GM23338 (cell line): ENCODE results near the gene ZNF445. TPM values are rescaled to one million over a fixed set of nuclear protein-coding genes. Genes with fewer than 3 reads are reported as not detected.

Experiments used
- ATAC-seq: fragments of 200-7000 bp; cut with Tn5 transposase; 3 replicates; pipeline ENCODE4 v1.9.1; 2020
- DNase-seq: peaks from one replicate; pipeline ENCODE4 v3.0.0-alpha.2; 2015; ENCODE audit warnings: low spot score
- H2AFZ ChIP-seq: fragments of 200-600 bp; sonication (generic); 2 replicates; pipeline ENCODE4 v1.8.0; 2016; ENCODE audit warnings: antibody characterized with exemption, mild to moderate bottlenecking, moderate library complexity
- H3F3A ChIP-seq: fragments of 200-600 bp; sonication (generic); replicated peaks from 2 replicates; pipeline ENCODE4 v1.8.0; 2017; ENCODE audit warnings: antibody characterized with exemption, mixed run types, low read depth
- H3K27ac ChIP-seq: fragments of 200-600 bp; sonication (generic); 2 replicates; pipeline ENCODE4 v1.6.1; 2016; ENCODE audit warnings: low read depth
- H3K27me3 ChIP-seq: fragments of 200-600 bp; sonication (generic); 2 replicates; pipeline ENCODE4 v1.8.0; 2016; ENCODE audit warnings: mild to moderate bottlenecking, mixed run types, moderate library complexity; ENCODE audit not compliant: insufficient read depth
- H3K36me3 ChIP-seq: fragments of 200-600 bp; sonication (generic); 2 replicates; pipeline ENCODE4 v1.8.0; 2016; ENCODE audit warnings: mild to moderate bottlenecking; ENCODE audit not compliant: insufficient read depth
- H3K4me1 ChIP-seq: fragments of 200-600 bp; sonication (generic); 2 replicates; pipeline ENCODE4 v1.8.0; 2016; ENCODE audit warnings: mild to moderate bottlenecking, moderate library complexity; ENCODE audit not compliant: insufficient read depth
- H3K4me2 ChIP-seq: fragments of 200-600 bp; sonication (generic); 2 replicates; pipeline ENCODE4 v1.7.1; 2017; ENCODE audit warnings: mixed run types
- H3K4me3 ChIP-seq: fragments of 200-600 bp; sonication (generic); 2 replicates; pipeline ENCODE4 v1.6.1; 2016; ENCODE audit warnings: mixed run types
- H3K79me2 ChIP-seq: fragments of 200-600 bp; sonication (generic); replicated peaks from 2 replicates; pipeline ENCODE4 v1.8.0; 2017; ENCODE audit warnings: mild to moderate bottlenecking; ENCODE audit not compliant: insufficient read depth
- H3K9me2 ChIP-seq: fragments of 200-600 bp; sonication (generic); 2 replicates; pipeline ENCODE4 v1.8.0; 2017; ENCODE audit not compliant: insufficient read depth
- H4K20me1 ChIP-seq: fragments of 200-600 bp; sonication (generic); replicated peaks from 2 replicates; pipeline ENCODE4 v1.8.0; 2017; ENCODE audit warnings: mild to moderate bottlenecking; ENCODE audit not compliant: insufficient read depth
- H3K27ac Mint-ChIP-seq: 2 replicates; pipeline ENCODE4 v1.8.0; 2020; ENCODE audit warnings: inconsistent platforms, mild to moderate bottlenecking, moderate library complexity, mixed read lengths
- H3K27me3 Mint-ChIP-seq: 3 replicates; pipeline ENCODE4 v1.8.0; 2022; ENCODE audit warnings: low read depth, mild to moderate bottlenecking, moderate library complexity, mixed read lengths, inconsistent platforms; ENCODE audit not compliant: insufficient read depth, poor library complexity
- H3K36me3 Mint-ChIP-seq: 3 replicates; pipeline ENCODE4 v1.8.0; 2021; ENCODE audit warnings: low read depth, mild to moderate bottlenecking, inconsistent platforms, moderate library complexity, mixed read lengths
- H3K4me1 Mint-ChIP-seq: 3 replicates; pipeline ENCODE4 v1.8.0; 2020; ENCODE audit warnings: mild to moderate bottlenecking, inconsistent platforms, mixed read lengths
- H3K4me3 Mint-ChIP-seq: 3 replicates; pipeline ENCODE4 v1.8.0; 2021; ENCODE audit warnings: moderate library complexity, mild to moderate bottlenecking, inconsistent platforms, mixed read lengths
- H3K9me3 Mint-ChIP-seq: 3 replicates; pipeline ENCODE4 v1.8.0; 2020; ENCODE audit warnings: moderate library complexity, mild to moderate bottlenecking, inconsistent platforms, mixed read lengths
- CREB1 ChIP-seq: fragments of 250-450 bp; sonication (Bioruptor Pico); IDR thresholded peaks from 2 replicates; pipeline ENCODE4 v1.5.0; 2020; ENCODE audit warnings: low read depth, mild to moderate bottlenecking, moderate library complexity
- CTCF ChIP-seq, 2 experiments: fragments of 200-600 bp in 1 of 2; sonication (generic) in 1 of 2; conservative IDR thresholded peaks; 2 replicates each; pipeline versions ENCODE4 v1.5.1 to v1.6.1; 2016 to 2017; ENCODE audit warnings: antibody characterized with exemption in 2 of 2, low read depth in 2 of 2, mild to moderate bottlenecking in 2 of 2, moderate library complexity in 1 of 2
- EZH2 ChIP-seq: fragments of 200-600 bp; sonication (generic); IDR thresholded peaks from one replicate; pipeline ENCODE4 v1.8.0; 2017; ENCODE audit warnings: antibody characterized with exemption, mild to moderate bottlenecking, low read depth; ENCODE audit not compliant: unreplicated experiment
- POLR2AphosphoS5 ChIP-seq: IDR thresholded peaks from 2 replicates; pipeline ENCODE4 v1.6.1; 2016; ENCODE audit warnings: antibody characterized with exemption, low read depth
- REST ChIP-seq: IDR thresholded peaks from one replicate; pipeline ENCODE4 v1.6.1; 2018; ENCODE audit warnings: antibody characterized with exemption; ENCODE audit not compliant: unreplicated experiment
- STAT1 ChIP-seq: IDR thresholded peaks from one replicate; pipeline ENCODE4 v1.6.1; 2016; ENCODE audit warnings: antibody characterized with exemption; ENCODE audit not compliant: unreplicated experiment
- ZNF331 ChIP-seq: fragments of 250-450 bp; sonication (Bioruptor Pico); IDR thresholded peaks from 2 replicates; pipeline ENCODE4 v1.5.0; 2020; ENCODE audit warnings: low read depth, mild to moderate bottlenecking, moderate library complexity
- ZNF462 ChIP-seq: fragments of 250-450 bp; sonication (Bioruptor Pico); IDR thresholded peaks from 2 replicates; pipeline ENCODE4 v1.5.0; 2020; ENCODE audit warnings: mild to moderate bottlenecking, moderate library complexity
- polyA plus RNA-seq: library from polyadenylated mRNA; unstranded; fragments of >200 nt; fragmentation: Nextera tagmentation; extraction: Ambion mirVana; gene quantifications from 2 replicates; pipeline ENCODE4 v1.2.1, GENCODE V29; 2016
- total RNA-seq: library from RNA; depleted of rRNA; stranded (reverse); fragments of >200 nt; shearing (Covaris generic); gene quantifications from 2 replicates; pipeline ENCODE4 v1.2.3, GENCODE V29; 2014
- TF ChIP-seq, protein P1 (sequence below): IDR thresholded peaks from 2 replicates; pipeline ENCODE4 v1.6.1; 2016; ENCODE audit warnings: antibody characterized with exemption

ZNF445 gene
- total and polyA plus RNA-seq, 2 experiments from 2014 or later, result 2.7 to 16.6 TPM

DNA sequence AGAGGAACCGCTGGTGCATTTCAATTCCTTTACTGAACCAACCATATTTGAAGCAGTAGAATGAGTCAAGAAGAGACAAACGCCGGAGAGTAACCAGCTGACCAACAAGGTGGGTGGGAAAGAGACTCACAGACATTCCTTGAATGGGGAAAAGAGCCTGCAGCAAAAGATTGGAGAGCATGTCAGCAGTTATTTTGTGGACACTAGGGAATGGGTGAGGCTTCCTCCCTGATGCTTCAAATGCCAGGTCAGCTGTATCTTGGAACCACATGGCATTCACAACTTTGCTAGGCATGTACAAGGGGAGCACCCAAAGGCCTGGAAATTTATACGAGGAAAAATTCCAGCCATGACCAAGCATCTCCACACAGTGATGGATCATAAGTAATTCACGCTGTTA, 47.6 kb upstream of the ZNF445 start:
- no peaks in the 10 kb centered on the region for H3K36me3 Mint-ChIP-seq
- Histone ChIP-seq H3K27ac (no peak overlapping the region), H3K4me2 (no peak overlapping the region), H3K36me3 (no peaks in the 10 kb centered on the region), H3K4me1 (no peaks in the 10 kb centered on the region), H4K20me1 (no peaks in the 10 kb centered on the region), H3K27me3 (no peaks in the 10 kb centered on the region), H3F3A (no peaks in the 10 kb centered on the region), H3K79me2 (no peaks in the 10 kb centered on the region), H2AFZ (no peak overlapping the region), H3K4me3 (no peak overlapping the region), H3K9me2 (no peaks in the 10 kb centered on the region)
- no peak overlapping the region for H3K4me3 Mint-ChIP-seq
- peaks cover 8% of the 10 kb centered on the region for H3K4me1 Mint-ChIP-seq
- TF ChIP-seq POLR2AphosphoS5 (no peak), ZNF331 (CRISPR knock-in tag) (no peak), EZH2 (no peak)
- no peaks in the 10 kb centered on the region; the same call in 2 of the 3 replicates for H3K9me3 Mint-ChIP-seq
- H3K27me3 Mint-ChIP-seq, result no peaks in the 10 kb centered on the region
- DNase-seq, result no peak
- ATAC-seq, result no peak
- H3K27ac Mint-ChIP-seq, result no peak overlapping the region

DNA sequence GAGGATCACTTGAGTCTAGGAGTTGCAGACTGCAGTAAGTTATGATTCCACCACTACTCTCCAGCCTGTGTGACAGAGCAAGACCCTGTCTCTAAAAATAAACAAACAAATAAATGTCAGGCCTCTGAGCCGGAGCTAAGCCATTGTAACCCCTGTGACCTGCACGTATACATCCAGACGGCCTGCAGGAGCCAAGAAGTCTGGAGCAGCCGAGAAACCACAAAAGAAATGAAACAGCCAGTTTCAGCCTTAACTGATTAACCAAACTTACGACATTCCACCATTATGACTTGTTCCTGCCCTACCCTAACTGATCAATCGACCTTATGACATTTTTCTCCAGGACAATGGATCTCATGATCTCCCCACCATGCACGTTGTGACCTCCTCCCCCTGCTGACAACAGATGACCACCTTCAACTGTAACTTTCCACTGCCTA, 45.0 kb upstream of the ZNF445 start:
- H3K4me3 Mint-ChIP-seq, result no peak overlapping the region
- H3K4me1 ChIP-seq, result no peaks in the 10 kb centered on the region
- no peaks in the 10 kb centered on the region for H3K36me3 ChIP-seq
- H3K4me1 Mint-ChIP-seq, result peaks cover 8% of the 10 kb centered on the region
- no peaks in the 10 kb centered on the region for H3K9me2 ChIP-seq
- H3K27ac ChIP-seq, result no peak overlapping the region
- H3K27me3 ChIP-seq, result no peaks in the 10 kb centered on the region
- DNase-seq (no peak), ATAC-seq (no peak)
- H2AFZ ChIP-seq, result no peak overlapping the region
- H3K27ac Mint-ChIP-seq, result no peak overlapping the region
- no peaks in the 10 kb centered on the region for H3K27me3 Mint-ChIP-seq
- H3K4me2 ChIP-seq, result no peak overlapping the region
- no peaks in the 10 kb centered on the region for H3K36me3 Mint-ChIP-seq
- no peaks in the 10 kb centered on the region for H3K9me3 Mint-ChIP-seq
- H4K20me1 ChIP-seq, result no peaks in the 10 kb centered on the region
- no peaks in the 10 kb centered on the region for H3F3A ChIP-seq
- H3K4me3 ChIP-seq, result no peak overlapping the region
- H3K79me2 ChIP-seq, result no peaks in the 10 kb centered on the region
- no peak for TF ChIP-seq POLR2AphosphoS5
- no peak for TF ChIP-seq STAT1
- TF ChIP-seq, protein P1, sequence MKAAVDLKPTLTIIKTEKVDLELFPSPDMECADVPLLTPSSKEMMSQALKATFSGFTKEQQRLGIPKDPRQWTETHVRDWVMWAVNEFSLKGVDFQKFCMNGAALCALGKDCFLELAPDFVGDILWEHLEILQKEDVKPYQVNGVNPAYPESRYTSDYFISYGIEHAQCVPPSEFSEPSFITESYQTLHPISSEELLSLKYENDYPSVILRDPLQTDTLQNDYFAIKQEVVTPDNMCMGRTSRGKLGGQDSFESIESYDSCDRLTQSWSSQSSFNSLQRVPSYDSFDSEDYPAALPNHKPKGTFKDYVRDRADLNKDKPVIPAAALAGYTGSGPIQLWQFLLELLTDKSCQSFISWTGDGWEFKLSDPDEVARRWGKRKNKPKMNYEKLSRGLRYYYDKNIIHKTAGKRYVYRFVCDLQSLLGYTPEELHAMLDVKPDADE, result no peak
- TF ChIP-seq ZNF462 (CRISPR knock-in tag), result no peak
- no peak for TF ChIP-seq ZNF331 (CRISPR knock-in tag)
- TF ChIP-seq CTCF (conservative IDR thresholded peaks at IDR 0.05; ENCODE audit: low read depth in 2 of 2), result no peak
- no peak for TF ChIP-seq CREB1
- no peak for TF ChIP-seq EZH2
- no peak for TF ChIP-seq REST
